NCI-H526 treated with DMSO at 0.1 percent for 48 hours (cell line): ENCODE measurements around the gene DEGS2.
"Not testable (repeated sequence)": the region's sequence is repeated elsewhere in the genome, so short reads cannot be mapped to it uniquely, and the experiment has no call there.

Experiments
- DNase-seq: peaks from one replicate; lab custom pipeline; 2025; lab: John Stamatoyannopoulos, UW

Gene DEGS2

GRCh38 chr14:100159094-100159864 lies at the start of gene DEGS2:
DEGS2 (minus strand) TSS chr14:100159645; CDS start chr14:100159587, 58 bp downstream.
- DNase-seq = peak; percentile 47

- DNase-seq = not testable (repeated sequence)
Observed at GRCh38 chr14:100208136-100208535, 48.7 kb upstream of the DEGS2 start.

- not testable (repeated sequence) for DNase-seq
Observed at GRCh38 chr14:100207588-100207987, 48.1 kb upstream of the DEGS2 start.

- not testable (repeated sequence) for DNase-seq
Observed at GRCh38 chr14:100204835-100205167, 45.4 kb upstream of the DEGS2 start.

- DNase-seq = no peak
Observed at GRCh38 chr14:100203962-100204834, 44.8 kb upstream of the DEGS2 start.

GRCh38 chr14:100203146-100203545 lies 43.7 kb upstream of the DEGS2 start:
- DNase-seq = no peak

GRCh38 chr14:100202712-100203111 lies 43.3 kb upstream of the DEGS2 start:
- DNase-seq = no peak

- DNase-seq = no peak
Observed at GRCh38 chr14:100201701-100202100, 42.3 kb upstream of the DEGS2 start.

GRCh38 chr14:100200311-100200710 lies 40.9 kb upstream of the DEGS2 start:
- DNase-seq = no peak

- DNase-seq = no peak
Observed at GRCh38 chr14:100199240-100199860, 39.9 kb upstream of the DEGS2 start.

- no peak for DNase-seq
Observed at GRCh38 chr14:100193417-100194357, 34.2 kb upstream of the DEGS2 start.

GRCh38 chr14:100192672-100193416 lies 33.4 kb upstream of the DEGS2 start:
- DNase-seq = peak; percentile 94

- no peak for DNase-seq
Observed at GRCh38 chr14:100192250-100192671, 32.8 kb upstream of the DEGS2 start.

GRCh38 chr14:100191584-100192249 lies 32.3 kb upstream of the DEGS2 start:
- DNase-seq = no peak

- DNase-seq = no peak
Observed at GRCh38 chr14:100190126-100190525, 30.7 kb upstream of the DEGS2 start.

- no peak for DNase-seq
Observed at GRCh38 chr14:100188392-100189030, 29.1 kb upstream of the DEGS2 start.

- no peak for DNase-seq
Observed at GRCh38 chr14:100187247-100187833, 27.9 kb upstream of the DEGS2 start.

- DNase-seq = not testable (repeated sequence)
Observed at GRCh38 chr14:100181876-100182551, 22.6 kb upstream of the DEGS2 start.

GRCh38 chr14:100180671-100181070 lies 21.2 kb upstream of the DEGS2 start:
- DNase-seq = not testable (repeated sequence)
